ENCODE data around the gene TRABD. TPM values are rescaled to one million over a fixed set of nuclear protein-coding genes. Genes with fewer than 3 reads are reported as not detected.

The TRABD gene
- total RNA-seq, 4 donors from 2014 or later, result 10.8 to 30.5 (median 17.8) TPM

DNA sequence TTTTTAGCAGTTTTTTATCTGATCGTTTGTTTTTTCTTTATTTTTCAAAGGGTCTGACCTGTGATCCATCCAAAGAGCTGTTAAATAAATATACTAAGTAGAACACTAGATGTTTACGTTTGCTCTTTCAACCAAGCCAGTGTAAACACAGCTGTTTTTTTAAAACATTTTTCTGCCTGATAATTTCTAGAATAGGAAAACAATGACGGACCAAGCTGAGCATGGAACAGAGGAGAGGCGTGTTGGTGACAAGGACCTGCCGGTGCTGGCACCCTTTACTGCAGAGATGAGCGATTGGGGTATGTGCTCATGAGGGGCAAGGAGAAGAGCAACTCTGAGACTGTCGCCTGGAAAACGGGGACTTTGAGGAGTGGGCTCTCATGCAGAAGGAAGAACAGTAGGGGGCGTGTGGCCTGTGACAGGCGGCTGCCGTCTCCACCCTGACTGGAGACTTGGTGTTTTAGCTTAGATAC lies 43.8 kb upstream of the TRABD start:
- TF ChIP-seq, protein P1, sequence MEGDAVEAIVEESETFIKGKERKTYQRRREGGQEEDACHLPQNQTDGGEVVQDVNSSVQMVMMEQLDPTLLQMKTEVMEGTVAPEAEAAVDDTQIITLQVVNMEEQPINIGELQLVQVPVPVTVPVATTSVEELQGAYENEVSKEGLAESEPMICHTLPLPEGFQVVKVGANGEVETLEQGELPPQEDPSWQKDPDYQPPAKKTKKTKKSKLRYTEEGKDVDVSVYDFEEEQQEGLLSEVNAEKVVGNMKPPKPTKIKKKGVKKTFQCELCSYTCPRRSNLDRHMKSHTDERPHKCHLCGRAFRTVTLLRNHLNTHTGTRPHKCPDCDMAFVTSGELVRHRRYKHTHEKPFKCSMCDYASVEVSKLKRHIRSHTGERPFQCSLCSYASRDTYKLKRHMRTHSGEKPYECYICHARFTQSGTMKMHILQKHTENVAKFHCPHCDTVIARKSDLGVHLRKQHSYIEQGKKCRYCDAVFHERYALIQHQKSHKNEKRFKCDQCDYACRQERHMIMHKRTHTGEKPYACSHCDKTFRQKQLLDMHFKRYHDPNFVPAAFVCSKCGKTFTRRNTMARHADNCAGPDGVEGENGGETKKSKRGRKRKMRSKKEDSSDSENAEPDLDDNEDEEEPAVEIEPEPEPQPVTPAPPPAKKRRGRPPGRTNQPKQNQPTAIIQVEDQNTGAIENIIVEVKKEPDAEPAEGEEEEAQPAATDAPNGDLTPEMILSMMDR (IDR thresholded peaks at IDR 0.05; ENCODE audit: low read depth), result no peak

DNA sequence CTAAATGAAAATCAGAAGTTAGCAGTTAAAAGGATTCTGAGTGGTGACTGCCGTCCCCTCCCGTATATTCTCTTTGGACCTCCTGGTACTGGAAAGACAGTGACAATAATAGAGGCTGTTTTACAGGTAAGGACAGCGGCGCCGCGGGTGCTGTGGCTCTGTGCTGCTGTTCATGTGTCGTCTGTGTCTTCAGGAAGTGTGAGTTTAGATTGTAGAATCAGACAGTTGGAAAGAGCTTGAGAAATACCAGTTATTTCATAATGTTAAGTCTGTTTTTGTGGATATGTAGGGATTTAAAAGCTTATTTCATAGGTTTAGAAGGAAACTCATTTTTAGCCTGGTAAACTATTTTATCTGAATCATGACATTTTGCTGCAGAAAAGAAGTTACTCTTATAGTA lies 42.6 kb upstream of the TRABD start:
- TF ChIP-seq, protein P1 (IDR thresholded peaks at IDR 0.05; ENCODE audit: low read depth), result no peak

DNA sequence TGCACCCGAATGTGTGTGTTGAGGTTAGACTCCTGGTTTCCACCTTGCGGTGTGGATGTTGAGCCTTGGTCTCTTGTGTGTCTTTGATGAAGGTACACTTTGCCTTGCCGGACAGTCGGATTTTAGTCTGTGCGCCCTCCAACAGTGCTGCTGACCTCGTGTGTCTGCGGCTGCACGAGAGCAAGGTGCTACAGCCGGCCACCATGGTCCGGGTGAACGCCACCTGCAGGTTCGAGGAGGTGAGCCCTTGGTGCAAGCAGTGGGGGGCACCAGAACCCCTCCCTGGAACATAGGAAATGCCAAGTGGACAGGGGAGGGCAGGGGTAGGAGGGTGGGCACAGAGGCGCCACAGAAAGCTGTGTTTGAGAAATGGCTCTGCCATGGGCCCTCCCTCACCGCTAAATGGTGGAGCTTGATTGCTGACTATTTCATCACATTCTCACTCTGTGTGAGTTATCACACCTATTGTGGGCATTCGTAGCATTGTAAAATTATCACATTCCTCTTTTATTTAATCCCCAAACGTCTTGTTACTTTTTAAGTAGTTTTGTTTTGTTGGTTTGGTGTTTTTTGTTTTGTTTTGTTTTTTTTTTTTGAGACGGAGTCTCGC lies 41.6 kb upstream of the TRABD start:
- TF ChIP-seq, protein P1 (IDR thresholded peaks at IDR 0.05; ENCODE audit: low read depth), result no peak

DNA sequence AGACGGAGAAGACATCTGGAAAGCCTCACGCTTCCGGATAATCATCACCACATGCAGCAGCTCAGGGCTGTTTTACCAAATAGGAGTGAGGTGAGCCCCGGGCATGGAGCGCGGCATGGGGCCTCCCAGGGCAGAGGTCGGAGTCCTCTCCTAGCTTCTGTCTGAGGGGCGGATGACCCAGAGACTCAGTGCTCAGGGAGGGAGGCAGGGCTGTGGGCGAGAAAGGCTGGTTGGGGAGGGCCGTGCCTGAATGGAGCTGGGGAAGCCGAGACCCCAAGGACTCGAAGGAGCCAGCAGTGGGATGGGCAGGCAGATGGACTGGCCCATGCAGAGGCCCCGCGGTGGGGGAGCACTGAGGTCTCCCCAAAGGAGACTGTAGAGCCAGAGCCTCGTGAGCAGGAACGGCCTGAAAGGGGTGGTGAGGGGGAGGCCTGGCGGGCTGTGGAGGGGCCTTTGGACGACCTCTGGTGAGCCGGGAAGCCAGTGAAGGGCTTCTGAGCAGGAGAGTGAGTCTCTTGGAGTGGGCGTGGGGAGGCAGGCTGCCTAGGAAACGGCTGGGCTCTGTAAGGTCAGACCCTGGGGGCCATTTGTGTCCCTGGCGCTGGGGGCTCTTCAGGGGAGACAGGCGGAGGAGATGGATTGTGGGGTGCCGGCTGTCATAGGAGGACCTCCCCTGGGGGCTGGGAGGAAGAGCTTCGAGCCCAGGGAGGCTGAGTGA lies 39.8 kb upstream of the TRABD start:
- TF ChIP-seq, protein P1 (IDR thresholded peaks at IDR 0.05; ENCODE audit: low read depth), result no peak

DNA sequence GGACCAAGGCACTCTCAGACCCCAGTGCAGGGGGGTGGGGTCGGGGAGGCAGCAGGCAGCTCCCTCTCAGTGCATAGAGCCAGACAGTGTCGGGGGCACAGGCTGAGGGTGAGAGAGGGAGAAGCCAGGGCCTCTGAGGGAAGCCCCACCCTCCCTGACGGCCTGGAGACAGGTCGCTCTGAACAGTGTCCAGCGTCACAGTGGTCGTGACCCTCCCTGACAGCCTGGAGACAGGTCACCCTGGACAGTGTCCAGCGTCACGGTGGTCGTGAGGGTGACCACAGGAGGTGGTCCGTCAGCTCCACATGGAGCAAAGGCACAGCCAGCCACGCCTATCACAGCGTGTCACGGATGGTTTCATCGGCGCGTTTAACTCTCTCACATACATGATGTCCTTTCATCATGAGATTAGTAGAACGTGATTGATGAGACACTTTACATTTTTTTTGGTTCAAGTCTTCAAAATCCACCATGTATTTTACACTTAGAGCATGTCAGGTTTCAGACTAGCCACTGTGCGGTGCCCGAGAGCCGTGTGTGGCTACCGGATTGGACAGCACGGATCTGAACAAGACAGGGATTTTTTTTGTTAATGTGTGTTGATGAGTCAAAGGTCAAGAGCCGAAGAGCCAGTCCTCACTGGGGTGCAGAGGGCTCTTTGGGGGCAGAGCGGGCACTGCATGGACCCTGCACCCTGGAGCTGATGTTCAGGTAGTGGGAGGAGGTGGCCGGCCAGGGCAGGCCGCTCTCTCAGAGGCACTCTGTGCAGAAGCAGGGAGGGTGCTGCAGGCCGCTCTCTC lies 39.1 kb upstream of the TRABD start:
- TF ChIP-seq, protein P1 (IDR thresholded peaks at IDR 0.05; ENCODE audit: low read depth), result no peak

DNA sequence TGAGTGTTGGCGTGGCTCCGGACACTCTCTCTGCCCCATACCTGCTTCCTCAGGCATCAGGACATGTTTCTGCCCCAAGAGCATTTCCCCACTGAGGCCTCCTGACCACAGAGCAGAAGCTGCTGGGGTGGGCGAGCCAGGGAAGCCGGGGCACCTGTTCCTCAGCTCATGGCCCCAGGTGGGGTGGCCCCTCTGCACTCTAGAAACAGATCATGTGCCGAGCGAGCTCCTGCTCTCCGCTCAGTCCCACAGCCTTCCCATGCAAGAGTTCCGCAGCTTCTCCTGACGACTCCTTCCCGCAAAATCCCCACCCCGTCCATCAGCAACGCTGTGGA lies 37.6 kb upstream of the TRABD start:
- TF ChIP-seq, protein P1 (IDR thresholded peaks at IDR 0.05; ENCODE audit: low read depth), result no peak

All from subcutaneous adipose tissue (tissue), 4 donors.